Measurements from ENCODE around the gene CPNE2. TPM values are rescaled to one million over a fixed set of nuclear protein-coding genes. Genes with fewer than 3 reads are reported as not detected.

Gene CPNE2
- total RNA-seq, 1 experiment from 2014 or later: 43.4 TPM

GRCh38 chr16:57096192-57096591 lies 3.8 kb downstream of the CPNE2 start:
- TF ChIP-seq TCF7L2 (IDR thresholded peaks at IDR 0.05; ENCODE audit: low read depth, low read length) (no peak), REST (IDR thresholded peaks at IDR 0.05; ENCODE audit: insufficient read depth in 1 of 2, low read depth in 2 of 2, low read length in 1 of 2) (no peak), SIN3A (IDR thresholded peaks at IDR 0.05; ENCODE audit: borderline replicate concordance, insufficient read depth, low read depth, low read length) (no peak)
- in situ Hi-C loops (cut with HindIII; ENCODE audit: low pct_unique_long_range_greater_than_20kb, low sequenced_read_pairs): no loop called here
- ChIA-PET POLR2A (interaction anchor here (0.6 to 0.8 kb wide), 2 partner anchors 18 to 125 kb away, joined by 3 to 8 read pairs; no protein-coding TSS in a partner anchor), CTCF (no interaction called here)
- H3K27ac ChIP-seq (ENCODE audit: low read length): no peak overlapping the region
- no peaks in the 10 kb centered on the region for H3K27me3 ChIP-seq (ENCODE audit: control insufficient read depth, insufficient read depth, low read length)
- no peak overlapping the region for H3K4me3 ChIP-seq (ENCODE audit: low read depth in 2 of 2, low read length in 2 of 2)
- intact Hi-C loops (cut with micrococcal nuclease; ENCODE audit: unreplicated experiment): no loop called here
- H3K9me3 ChIP-seq (ENCODE audit: control insufficient read depth, insufficient read depth, low read depth, low read length): no peaks in the 10 kb centered on the region
- no peak for ATAC-seq
- H3K4me1 ChIP-seq (ENCODE audit: control insufficient read depth, insufficient read depth, low read length): peaks cover 8% of the 10 kb centered on the region
- BruUV-seq (replicated peaks): no TSS peak
- DNase-seq (ENCODE audit: low read depth, low spot score): no peak
- no peaks in the 10 kb centered on the region for H3K36me3 ChIP-seq (ENCODE audit: control insufficient read depth, insufficient read depth, low read length)

GRCh38 chr16:57096793-57097192 lies 4.4 kb downstream of the CPNE2 start:
- Histone ChIP-seq H3K9me3 (ENCODE audit: control insufficient read depth, insufficient read depth, low read depth, low read length) (no peaks in the 10 kb centered on the region), H3K27me3 (ENCODE audit: control insufficient read depth, insufficient read depth, low read length) (no peaks in the 10 kb centered on the region), H3K27ac (ENCODE audit: low read length) (no peak overlapping the region), H3K4me3 (ENCODE audit: low read depth in 2 of 2, low read length in 2 of 2) (no peak overlapping the region), H3K36me3 (ENCODE audit: control insufficient read depth, insufficient read depth, low read length) (no peaks in the 10 kb centered on the region), H3K4me1 (ENCODE audit: control insufficient read depth, insufficient read depth, low read length) (peaks cover 4% of the 10 kb centered on the region)
- ATAC-seq: no peak
- ChIA-PET CTCF (no interaction called here), POLR2A (interaction anchor here (0.8 kb wide), 1 partner anchor 126 kb away, joined by 3 read pairs; no protein-coding TSS in a partner anchor)
- no peak for DNase-seq (ENCODE audit: low read depth, low spot score)
- no TSS peak for BruUV-seq (replicated peaks)
- in situ Hi-C loops (cut with HindIII; ENCODE audit: low pct_unique_long_range_greater_than_20kb, low sequenced_read_pairs): no loop called here
- TF ChIP-seq TCF7L2 (IDR thresholded peaks at IDR 0.05; ENCODE audit: low read depth, low read length) (no peak), REST (IDR thresholded peaks at IDR 0.05; ENCODE audit: insufficient read depth in 1 of 2, low read depth in 2 of 2, low read length in 1 of 2) (no peak), SIN3A (IDR thresholded peaks at IDR 0.05; ENCODE audit: borderline replicate concordance, insufficient read depth, low read depth, low read length) (no peak), CTCF (IDR thresholded peaks at IDR 0.05) (no peak), POLR2AphosphoS5 (IDR thresholded peaks at IDR 0.05; ENCODE audit: low read depth, low read length) (no peak)
- intact Hi-C loops (cut with micrococcal nuclease; ENCODE audit: unreplicated experiment): no loop called here
